Neural cell (in vitro differentiated cells): ENCODE results near the gene HMGCLL1.

ENCODE experiments used
- EP300 ChIP-seq: fragments of 450-650 bp; conservative IDR thresholded peaks from 2 replicates; pipeline ENCODE4 v1.6.1; 2014; ENCODE audit warnings: antibody characterized with exemption, mild to moderate bottlenecking, moderate library complexity; ENCODE audit not compliant: poor library complexity, severe bottlenecking
- EZH2 ChIP-seq: fragments of 200-600, 300-800 bp; shearing (Covaris generic), sonication (generic); IDR thresholded peaks from 2 replicates; pipeline ENCODE4 v1.6.1; 2014; ENCODE audit warnings: antibody characterized with exemption, low read length, borderline replicate concordance, mild to moderate bottlenecking; ENCODE audit not compliant: insufficient read depth, poor library complexity, severe bottlenecking
- MXI1 ChIP-seq: fragments of 450-650 bp; conservative IDR thresholded peaks from 2 replicates; pipeline ENCODE4 v1.6.1; 2014; ENCODE audit warnings: antibody characterized with exemption, mild to moderate bottlenecking; ENCODE audit not compliant: poor library complexity, severe bottlenecking
- POLR2AphosphoS5 ChIP-seq: IDR thresholded peaks from 2 replicates; pipeline ENCODE4 v1.6.1; 2012
- RAD21 ChIP-seq: fragments of 450-650 bp; conservative IDR thresholded peaks from 2 replicates; pipeline ENCODE4 v1.6.1; 2014; ENCODE audit warnings: antibody characterized with exemption, mild to moderate bottlenecking, moderate library complexity
- SMC3 ChIP-seq: fragments of 450-650 bp; conservative IDR thresholded peaks from 2 replicates; pipeline ENCODE4 v1.6.1; 2014; ENCODE audit warnings: antibody characterized with exemption, mild to moderate bottlenecking, moderate library complexity; ENCODE audit not compliant: poor library complexity
- TF ChIP-seq, protein P1 (sequence below): fragments of 450-650 bp; IDR thresholded peaks from 2 replicates; pipeline ENCODE4 v1.5.1; 2014; ENCODE audit warnings: antibody characterized with exemption, mild to moderate bottlenecking, moderate library complexity; ENCODE audit not compliant: poor library complexity, severe bottlenecking
- TF ChIP-seq, protein P2 (sequence below): IDR thresholded peaks from 2 replicates; pipeline ENCODE4 v1.6.1; 2012; ENCODE audit warnings: borderline replicate concordance

DNA sequence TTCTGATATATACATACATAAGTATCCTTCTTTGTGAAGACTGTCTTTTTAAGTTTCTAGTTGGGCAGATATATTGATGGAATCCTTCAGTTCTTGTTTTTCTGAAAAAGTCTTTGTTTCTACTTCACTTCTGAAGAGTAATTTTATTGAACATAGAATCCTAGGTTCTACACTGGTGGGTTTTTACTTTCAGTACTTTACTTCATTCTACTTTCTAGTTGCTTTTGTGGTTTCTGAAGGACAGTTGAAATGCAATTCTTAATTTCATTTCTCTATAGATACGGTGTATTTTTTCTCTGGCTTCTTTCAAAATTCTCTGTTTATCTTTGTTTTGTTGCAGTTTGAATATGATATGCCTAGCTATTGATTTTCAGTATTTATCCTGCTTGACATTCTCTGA is 105.3 kb downstream of the HMGCLL1 start:
- TF ChIP-seq, protein P1, sequence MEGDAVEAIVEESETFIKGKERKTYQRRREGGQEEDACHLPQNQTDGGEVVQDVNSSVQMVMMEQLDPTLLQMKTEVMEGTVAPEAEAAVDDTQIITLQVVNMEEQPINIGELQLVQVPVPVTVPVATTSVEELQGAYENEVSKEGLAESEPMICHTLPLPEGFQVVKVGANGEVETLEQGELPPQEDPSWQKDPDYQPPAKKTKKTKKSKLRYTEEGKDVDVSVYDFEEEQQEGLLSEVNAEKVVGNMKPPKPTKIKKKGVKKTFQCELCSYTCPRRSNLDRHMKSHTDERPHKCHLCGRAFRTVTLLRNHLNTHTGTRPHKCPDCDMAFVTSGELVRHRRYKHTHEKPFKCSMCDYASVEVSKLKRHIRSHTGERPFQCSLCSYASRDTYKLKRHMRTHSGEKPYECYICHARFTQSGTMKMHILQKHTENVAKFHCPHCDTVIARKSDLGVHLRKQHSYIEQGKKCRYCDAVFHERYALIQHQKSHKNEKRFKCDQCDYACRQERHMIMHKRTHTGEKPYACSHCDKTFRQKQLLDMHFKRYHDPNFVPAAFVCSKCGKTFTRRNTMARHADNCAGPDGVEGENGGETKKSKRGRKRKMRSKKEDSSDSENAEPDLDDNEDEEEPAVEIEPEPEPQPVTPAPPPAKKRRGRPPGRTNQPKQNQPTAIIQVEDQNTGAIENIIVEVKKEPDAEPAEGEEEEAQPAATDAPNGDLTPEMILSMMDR, result no peak
- TF ChIP-seq SMC3 (no peak), POLR2AphosphoS5 (no peak), EP300 (no peak), MXI1 (no peak), EZH2 (no peak), RAD21 (no peak)
- TF ChIP-seq, protein P2, sequence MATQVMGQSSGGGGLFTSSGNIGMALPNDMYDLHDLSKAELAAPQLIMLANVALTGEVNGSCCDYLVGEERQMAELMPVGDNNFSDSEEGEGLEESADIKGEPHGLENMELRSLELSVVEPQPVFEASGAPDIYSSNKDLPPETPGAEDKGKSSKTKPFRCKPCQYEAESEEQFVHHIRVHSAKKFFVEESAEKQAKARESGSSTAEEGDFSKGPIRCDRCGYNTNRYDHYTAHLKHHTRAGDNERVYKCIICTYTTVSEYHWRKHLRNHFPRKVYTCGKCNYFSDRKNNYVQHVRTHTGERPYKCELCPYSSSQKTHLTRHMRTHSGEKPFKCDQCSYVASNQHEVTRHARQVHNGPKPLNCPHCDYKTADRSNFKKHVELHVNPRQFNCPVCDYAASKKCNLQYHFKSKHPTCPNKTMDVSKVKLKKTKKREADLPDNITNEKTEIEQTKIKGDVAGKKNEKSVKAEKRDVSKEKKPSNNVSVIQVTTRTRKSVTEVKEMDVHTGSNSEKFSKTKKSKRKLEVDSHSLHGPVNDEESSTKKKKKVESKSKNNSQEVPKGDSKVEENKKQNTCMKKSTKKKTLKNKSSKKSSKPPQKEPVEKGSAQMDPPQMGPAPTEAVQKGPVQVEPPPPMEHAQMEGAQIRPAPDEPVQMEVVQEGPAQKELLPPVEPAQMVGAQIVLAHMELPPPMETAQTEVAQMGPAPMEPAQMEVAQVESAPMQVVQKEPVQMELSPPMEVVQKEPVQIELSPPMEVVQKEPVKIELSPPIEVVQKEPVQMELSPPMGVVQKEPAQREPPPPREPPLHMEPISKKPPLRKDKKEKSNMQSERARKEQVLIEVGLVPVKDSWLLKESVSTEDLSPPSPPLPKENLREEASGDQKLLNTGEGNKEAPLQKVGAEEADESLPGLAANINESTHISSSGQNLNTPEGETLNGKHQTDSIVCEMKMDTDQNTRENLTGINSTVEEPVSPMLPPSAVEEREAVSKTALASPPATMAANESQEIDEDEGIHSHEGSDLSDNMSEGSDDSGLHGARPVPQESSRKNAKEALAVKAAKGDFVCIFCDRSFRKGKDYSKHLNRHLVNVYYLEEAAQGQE, result no peak
